Dorsolateral prefrontal cortex (tissue), 118 donors: ENCODE results near the gene ABCE1. TPM values are rescaled to one million over a fixed set of nuclear protein-coding genes. Genes with fewer than 3 reads are reported as not detected.

Experiments used
- total RNA-seq, 120 experiments: library from RNA; stranded (reverse); gene quantifications; one replicate each; pipeline versions ENCODE4 v1.2.3 to v1.2.4, GENCODE V29; 2022

The ABCE1 gene
- total RNA-seq, 120 experiments from 2014 or later = 28.8 to 60.8 (median 41.8) TPM

Other genes with a start within 250 kb of the ABCE1 start
- 10 to 100 TPM; 14.7 to 39.8 (median 28.3) TPM for gene ANAPC10, start 115 bp upstream of the ABCE1 start, total RNA-seq
- 10 to 100 TPM; 33.5 to 84.1 (median 49.7) TPM for gene OTUD4, start 82.3 kb downstream of the ABCE1 start, total RNA-seq